ENCODE results near the gene FAM120C. TPM values are rescaled to one million over a fixed set of nuclear protein-coding genes. Genes with fewer than 3 reads are reported as not detected.

FAM120C gene
- total and polyA plus RNA-seq, 10 of the 15 experiments (the other 5 are each of a cell fraction or from before 2014, with no cell fraction given) = 1.3 to 9.8 (median 4.9) TPM

DNA sequence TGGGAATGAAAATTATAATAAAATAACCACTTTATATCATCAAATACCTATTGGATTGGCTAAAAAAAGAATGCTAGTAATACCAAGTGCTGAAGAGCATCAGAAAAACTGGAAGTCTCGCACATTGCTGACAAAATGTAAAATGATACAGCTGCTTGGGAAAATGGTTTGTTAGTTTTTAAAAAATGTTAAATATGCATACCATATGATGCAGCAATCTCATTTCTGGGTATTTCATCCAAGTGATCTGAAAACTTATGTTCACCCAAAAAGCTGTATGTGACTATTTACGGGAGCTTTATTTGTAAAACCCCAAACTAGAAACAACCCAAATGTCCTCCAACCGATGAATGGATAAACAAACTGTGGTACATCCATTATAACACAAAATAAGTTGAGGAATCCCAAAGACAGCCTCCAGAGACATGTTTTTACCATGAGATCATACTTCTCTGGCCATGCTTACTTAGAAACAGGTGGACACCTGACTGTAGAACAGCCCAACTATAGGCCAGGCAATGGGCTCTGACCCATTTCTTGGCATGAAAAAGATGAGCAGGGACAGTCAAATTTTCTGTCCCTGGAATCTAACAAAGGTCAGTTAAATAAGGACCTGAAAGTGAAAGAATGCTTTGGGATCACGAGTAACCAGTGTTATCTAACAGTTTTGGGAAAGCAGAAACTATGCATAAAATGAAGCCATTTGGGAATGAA is 47.5 kb upstream of the FAM120C start:
- H3K4me2 ChIP-seq (ENCODE audit: control insufficient read depth, insufficient read depth) = no peak overlapping the region
- DNase-seq (ENCODE audit: low read depth, low spot score) (no peak), ATAC-seq (no peak), FAIRE-seq (no peak)
- ChIA-PET CTCF (no interaction called here), SMC1A (ENCODE audit: uncharacterized antibody, unreplicated experiment) (no interaction called here), POLR2A (no interaction called here), RAD21 (ENCODE audit: unreplicated experiment) (interaction anchor here (0.6 kb wide), 1 partner anchor 935 kb away, joined by 4 read pairs; no protein-coding TSS in a partner anchor)
- H4K20me1 ChIP-seq (ENCODE audit: control insufficient read depth, insufficient read depth) = no peaks in the 10 kb centered on the region
- intact Hi-C loops (cut with micrococcal nuclease; ENCODE audit: unreplicated experiment) = no loop called here
- no TSS peak for BruUV-seq (replicated peaks)
- H3K9me3 ChIP-seq (replicated peaks; ENCODE audit: control insufficient read depth, insufficient read depth, low read length) = no peaks in the 10 kb centered on the region
- TF ChIP-seq SMAD1 (IDR thresholded peaks at IDR 0.05; ENCODE audit: low read depth, partially characterized antibody) (no peak), SPI1 (IDR thresholded peaks at IDR 0.05; ENCODE audit: borderline replicate concordance, insufficient read depth, low read depth, low read length) (no peak), POLR2AphosphoS5 (IDR thresholded peaks at IDR 0.05; ENCODE audit: low read length) (no peak)
- WGBS (ENCODE audit: insufficient coverage, insufficient replicate concordance, low lambda C conversion rate, missing lambda C conversion rate) = 58% methylated on average over 4 of the region's 4 CpGs
- no peaks in the 10 kb centered on the region for H3K4me1 ChIP-seq (ENCODE audit: control insufficient read depth, insufficient read depth, low read length)
- H2AFZ ChIP-seq (ENCODE audit: control insufficient read depth, low read depth, low read length) = no peak overlapping the region
- no peaks in the 10 kb centered on the region for H3K36me3 ChIP-seq (ENCODE audit: control insufficient read depth in 2 of 2, insufficient read depth in 2 of 2, low read length in 1 of 2)
- H3K27me3 ChIP-seq (replicated peaks in 1 of 2; ENCODE audit: control insufficient read depth in 2 of 2, insufficient read depth in 2 of 2, low read length in 1 of 2) = no peaks in the 10 kb centered on the region
- in situ Hi-C loops (cut with MboI) = no loop called here
- H3K4me3 ChIP-seq = no peak overlapping the region
- H3K27ac ChIP-seq (ENCODE audit: control insufficient read depth, insufficient read depth) = no peak overlapping the region
- H3K79me2 ChIP-seq (ENCODE audit: control insufficient read depth, insufficient read depth, low read length) = no peaks in the 10 kb centered on the region
- no peak overlapping the region for H3K9ac ChIP-seq (ENCODE audit: control insufficient read depth, insufficient read depth, low read length)

DNA sequence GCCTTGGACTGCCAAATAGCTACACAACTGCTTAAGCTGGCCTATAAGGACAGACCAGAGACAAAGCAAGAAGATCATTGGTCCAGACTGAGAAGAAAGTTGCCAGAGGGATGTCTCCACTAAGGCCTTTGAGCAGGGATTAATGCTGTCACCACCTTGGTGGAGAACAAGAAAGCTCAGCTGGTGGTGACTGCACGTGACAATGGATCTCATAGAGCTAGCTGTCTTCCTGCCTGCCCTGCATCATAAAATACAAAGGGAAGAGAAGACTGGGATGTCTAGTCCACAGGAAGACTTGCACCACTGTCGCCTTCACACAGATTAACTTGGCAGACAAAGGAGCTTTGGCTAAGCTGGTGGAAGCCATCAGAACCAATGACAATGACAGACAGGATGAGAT is 40.5 kb upstream of the FAM120C start:
- ChIA-PET RAD21 (ENCODE audit: unreplicated experiment) (no interaction called here), CTCF (no interaction called here), SMC1A (ENCODE audit: uncharacterized antibody, unreplicated experiment) (interaction anchor here (0.7 kb wide), 1 partner anchor 14 kb away, joined by 3 read pairs; no protein-coding TSS in a partner anchor), POLR2A (no interaction called here)
- no peaks in the 10 kb centered on the region for H3K9me3 ChIP-seq (replicated peaks; ENCODE audit: control insufficient read depth, insufficient read depth, low read length)
- no peak overlapping the region for H3K27ac ChIP-seq (ENCODE audit: control insufficient read depth, insufficient read depth)
- no peak overlapping the region for H3K9ac ChIP-seq (ENCODE audit: control insufficient read depth, insufficient read depth, low read length)
- ATAC-seq = no peak
- H3K79me2 ChIP-seq (ENCODE audit: control insufficient read depth, insufficient read depth, low read length) = no peaks in the 10 kb centered on the region
- no peak overlapping the region for H3K4me3 ChIP-seq
- intact Hi-C loops (cut with micrococcal nuclease; ENCODE audit: unreplicated experiment) = no loop called here
- H2AFZ ChIP-seq (ENCODE audit: control insufficient read depth, low read depth, low read length) = no peak overlapping the region
- DNase-seq (ENCODE audit: low read depth, low spot score) = no peak
- no peaks in the 10 kb centered on the region for H4K20me1 ChIP-seq (ENCODE audit: control insufficient read depth, insufficient read depth)
- TF ChIP-seq RELA (IDR thresholded peaks at IDR 0.05; ENCODE audit: borderline replicate concordance, partially characterized antibody) (no peak), NFYB (IDR thresholded peaks at IDR 0.05; ENCODE audit: insufficient read depth, low read depth, low read length) (no peak), CBX3 (IDR thresholded peaks at IDR 0.05; ENCODE audit: borderline replicate concordance, low read depth) (no peak), STAT1 (conservative IDR thresholded peaks at IDR 0.05) (no peak), BMI1 (IDR thresholded peaks at IDR 0.05; ENCODE audit: borderline replicate concordance) (no peak), HDAC2 (IDR thresholded peaks at IDR 0.05) (no peak), SUPT20H (IDR thresholded peaks at IDR 0.05; ENCODE audit: borderline replicate concordance, control insufficient read depth, low read depth, low read length) (no peak), SREBF1 (IDR thresholded peaks at IDR 0.05; ENCODE audit: low read length) (no peak), TCF7 (IDR thresholded peaks at IDR 0.05; ENCODE audit: borderline replicate concordance) (no peak), BACH1 (IDR thresholded peaks at IDR 0.05; ENCODE audit: borderline replicate concordance) (no peak), MEF2A (IDR thresholded peaks at IDR 0.05; ENCODE audit: insufficient read depth, low read depth, low read length) (no peak), SMAD5 (IDR thresholded peaks at IDR 0.05; ENCODE audit: low read depth) (no peak), SREBF2 (IDR thresholded peaks at IDR 0.05; ENCODE audit: low read length) (no peak)
- TF ChIP-seq, protein P1, sequence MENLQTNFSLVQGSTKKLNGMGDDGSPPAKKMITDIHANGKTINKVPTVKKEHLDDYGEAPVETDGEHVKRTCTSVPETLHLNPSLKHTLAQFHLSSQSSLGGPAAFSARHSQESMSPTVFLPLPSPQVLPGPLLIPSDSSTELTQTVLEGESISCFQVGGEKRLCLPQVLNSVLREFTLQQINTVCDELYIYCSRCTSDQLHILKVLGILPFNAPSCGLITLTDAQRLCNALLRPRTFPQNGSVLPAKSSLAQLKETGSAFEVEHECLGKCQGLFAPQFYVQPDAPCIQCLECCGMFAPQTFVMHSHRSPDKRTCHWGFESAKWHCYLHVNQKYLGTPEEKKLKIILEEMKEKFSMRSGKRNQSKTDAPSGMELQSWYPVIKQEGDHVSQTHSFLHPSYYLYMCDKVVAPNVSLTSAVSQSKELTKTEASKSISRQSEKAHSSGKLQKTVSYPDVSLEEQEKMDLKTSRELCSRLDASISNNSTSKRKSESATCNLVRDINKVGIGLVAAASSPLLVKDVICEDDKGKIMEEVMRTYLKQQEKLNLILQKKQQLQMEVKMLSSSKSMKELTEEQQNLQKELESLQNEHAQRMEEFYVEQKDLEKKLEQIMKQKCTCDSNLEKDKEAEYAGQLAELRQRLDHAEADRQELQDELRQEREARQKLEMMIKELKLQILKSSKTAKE (IDR thresholded peaks at IDR 0.05; ENCODE audit: low read depth, poor library complexity, severe bottlenecking) = no peak
- no peaks in the 10 kb centered on the region for H3K4me1 ChIP-seq (ENCODE audit: control insufficient read depth, insufficient read depth, low read length)
- H3K27me3 ChIP-seq (replicated peaks in 1 of 2; ENCODE audit: control insufficient read depth in 2 of 2, insufficient read depth in 2 of 2, low read length in 1 of 2) = no peaks in the 10 kb centered on the region
- 30% methylated on average over 2 of the region's 2 CpGs for WGBS (ENCODE audit: insufficient coverage, insufficient replicate concordance, low lambda C conversion rate, missing lambda C conversion rate)
- FAIRE-seq = no peak
- in situ Hi-C loops (cut with MboI) = no loop called here
- BruUV-seq (replicated peaks) = no TSS peak
- no peak overlapping the region for H3K4me2 ChIP-seq (ENCODE audit: control insufficient read depth, insufficient read depth)
- H3K36me3 ChIP-seq (ENCODE audit: control insufficient read depth in 2 of 2, insufficient read depth in 2 of 2, low read length in 1 of 2) = no peaks in the 10 kb centered on the region

Measured in GM12878 (cell line).